ENCODE data around the gene GCN1.

Gene GCN1

GRCh38 chr12:120242275-120242799, 47.8 kb upstream of the GCN1 start:
- Histone ChIP-seq H4K20me1 (ENCODE audit: insufficient read depth, low read length, poor library complexity, severe bottlenecking) (no peaks in the 10 kb centered on the region), H3K4me3 (ENCODE audit: low read length, poor library complexity, severe bottlenecking) (no peak overlapping the region), H3K4me2 (ENCODE audit: low read depth, low read length, poor library complexity, severe bottlenecking) (no peak overlapping the region), H3K27me3 (ENCODE audit: insufficient read depth, low read length, poor library complexity, severe bottlenecking) (peaks cover 53% of the 10 kb centered on the region), H3K36me3 (ENCODE audit: insufficient read depth, low read length) (no peaks in the 10 kb centered on the region), H3K4me1 (ENCODE audit: insufficient read depth, low read length, poor library complexity, severe bottlenecking) (no peaks in the 10 kb centered on the region), H3F3A (ENCODE audit: low read depth) (no peaks in the 10 kb centered on the region), H3K9me2 (replicated peaks; ENCODE audit: low read depth, low read length) (no peaks in the 10 kb centered on the region), H2AFZ (ENCODE audit: low read length) (no peak overlapping the region), H3K9ac (ENCODE audit: low read depth, low read length, poor library complexity, severe bottlenecking) (no peak overlapping the region), H3K79me2 (ENCODE audit: insufficient read depth, low read length) (no peaks in the 10 kb centered on the region), H3K9me3 (ENCODE audit: insufficient read depth, low read depth, low read length) (no peaks in the 10 kb centered on the region)
- TF ChIP-seq, protein P1, sequence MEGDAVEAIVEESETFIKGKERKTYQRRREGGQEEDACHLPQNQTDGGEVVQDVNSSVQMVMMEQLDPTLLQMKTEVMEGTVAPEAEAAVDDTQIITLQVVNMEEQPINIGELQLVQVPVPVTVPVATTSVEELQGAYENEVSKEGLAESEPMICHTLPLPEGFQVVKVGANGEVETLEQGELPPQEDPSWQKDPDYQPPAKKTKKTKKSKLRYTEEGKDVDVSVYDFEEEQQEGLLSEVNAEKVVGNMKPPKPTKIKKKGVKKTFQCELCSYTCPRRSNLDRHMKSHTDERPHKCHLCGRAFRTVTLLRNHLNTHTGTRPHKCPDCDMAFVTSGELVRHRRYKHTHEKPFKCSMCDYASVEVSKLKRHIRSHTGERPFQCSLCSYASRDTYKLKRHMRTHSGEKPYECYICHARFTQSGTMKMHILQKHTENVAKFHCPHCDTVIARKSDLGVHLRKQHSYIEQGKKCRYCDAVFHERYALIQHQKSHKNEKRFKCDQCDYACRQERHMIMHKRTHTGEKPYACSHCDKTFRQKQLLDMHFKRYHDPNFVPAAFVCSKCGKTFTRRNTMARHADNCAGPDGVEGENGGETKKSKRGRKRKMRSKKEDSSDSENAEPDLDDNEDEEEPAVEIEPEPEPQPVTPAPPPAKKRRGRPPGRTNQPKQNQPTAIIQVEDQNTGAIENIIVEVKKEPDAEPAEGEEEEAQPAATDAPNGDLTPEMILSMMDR (conservative IDR thresholded peaks at IDR 0.05; ENCODE audit: low read length), result no peak
- no peak for TF ChIP-seq EZH2phosphoT487 (IDR thresholded peaks at IDR 0.05; ENCODE audit: borderline replicate concordance)

GRCh38 chr12:120241561-120242274, 47.2 kb upstream of the GCN1 start:
- no peak overlapping the region for H3K4me3 ChIP-seq (ENCODE audit: low read length, poor library complexity, severe bottlenecking)
- H3K27me3 ChIP-seq (ENCODE audit: insufficient read depth, low read length, poor library complexity, severe bottlenecking), result peaks cover 46% of the 10 kb centered on the region
- no peak overlapping the region for H3K9ac ChIP-seq (ENCODE audit: low read depth, low read length, poor library complexity, severe bottlenecking)
- no peaks in the 10 kb centered on the region for H3K4me1 ChIP-seq (ENCODE audit: insufficient read depth, low read length, poor library complexity, severe bottlenecking)
- no peak overlapping the region for H3K4me2 ChIP-seq (ENCODE audit: low read depth, low read length, poor library complexity, severe bottlenecking)
- H3K36me3 ChIP-seq (ENCODE audit: insufficient read depth, low read length), result no peaks in the 10 kb centered on the region
- TF ChIP-seq EZH2phosphoT487 (IDR thresholded peaks at IDR 0.05; ENCODE audit: borderline replicate concordance), result no peak
- TF ChIP-seq, protein P1 (conservative IDR thresholded peaks at IDR 0.05; ENCODE audit: low read length), result no peak
- no peak overlapping the region for H2AFZ ChIP-seq (ENCODE audit: low read length)
- H3F3A ChIP-seq (ENCODE audit: low read depth), result no peaks in the 10 kb centered on the region
- H3K9me2 ChIP-seq (replicated peaks; ENCODE audit: low read depth, low read length), result no peaks in the 10 kb centered on the region
- H4K20me1 ChIP-seq (ENCODE audit: insufficient read depth, low read length, poor library complexity, severe bottlenecking), result no peaks in the 10 kb centered on the region
- no peaks in the 10 kb centered on the region for H3K9me3 ChIP-seq (ENCODE audit: insufficient read depth, low read depth, low read length)
- H3K79me2 ChIP-seq (ENCODE audit: insufficient read depth, low read length), result no peaks in the 10 kb centered on the region

- Histone ChIP-seq H4K20me1 (ENCODE audit: insufficient read depth, low read length, poor library complexity, severe bottlenecking) (no peaks in the 10 kb centered on the region), H3K36me3 (ENCODE audit: insufficient read depth, low read length) (no peaks in the 10 kb centered on the region), H3K4me3 (ENCODE audit: low read length, poor library complexity, severe bottlenecking) (no peak overlapping the region), H3K79me2 (ENCODE audit: insufficient read depth, low read length) (no peaks in the 10 kb centered on the region), H3K9me2 (replicated peaks; ENCODE audit: low read depth, low read length) (no peaks in the 10 kb centered on the region), H3F3A (ENCODE audit: low read depth) (no peaks in the 10 kb centered on the region), H3K9ac (ENCODE audit: low read depth, low read length, poor library complexity, severe bottlenecking) (no peak overlapping the region), H2AFZ (ENCODE audit: low read length) (no peak overlapping the region), H3K4me1 (ENCODE audit: insufficient read depth, low read length, poor library complexity, severe bottlenecking) (no peaks in the 10 kb centered on the region), H3K27me3 (ENCODE audit: insufficient read depth, low read length, poor library complexity, severe bottlenecking) (peaks cover 39% of the 10 kb centered on the region), H3K9me3 (ENCODE audit: insufficient read depth, low read depth, low read length) (no peaks in the 10 kb centered on the region), H3K4me2 (ENCODE audit: low read depth, low read length, poor library complexity, severe bottlenecking) (no peak overlapping the region)
- TF ChIP-seq EZH2phosphoT487 (IDR thresholded peaks at IDR 0.05; ENCODE audit: borderline replicate concordance), result no peak
- TF ChIP-seq, protein P1 (conservative IDR thresholded peaks at IDR 0.05; ENCODE audit: low read length), result no peak
Observed at GRCh38 chr12:120240495-120240833, 45.9 kb upstream of the GCN1 start.

Data from Loucy (cell line).